GM18858 (cell line): ENCODE measurements around the gene RCAN2.
A peak's percentile ranks its signal among the peaks of the same experiment; 100 is the strongest.

Experiments
- ATAC-seq: cut with Tn5 transposase; IDR thresholded peaks from one replicate; pipeline ENCODE4 v1.9.1; 2021; ENCODE audit not compliant: unreplicated experiment

The RCAN2 gene

GRCh38 chr6:46293641-46294316 is 197.5 kb downstream of the RCAN2 start:
- ATAC-seq, result peak; percentile 90

- no peak for ATAC-seq
Observed at GRCh38 chr6:46291880-46292279, 199.4 kb downstream of the RCAN2 start.

GRCh38 chr6:46291275-46291633 is 200.0 kb downstream of the RCAN2 start:
- ATAC-seq, result no peak

GRCh38 chr6:46290421-46291274 is 200.6 kb downstream of the RCAN2 start:
- ATAC-seq, result no peak

- no peak for ATAC-seq
Observed at GRCh38 chr6:46289898-46290297, 201.4 kb downstream of the RCAN2 start.

GRCh38 chr6:46288835-46289234 is 202.4 kb downstream of the RCAN2 start:
- no peak for ATAC-seq

GRCh38 chr6:46287681-46288080 is 203.6 kb downstream of the RCAN2 start:
- ATAC-seq, result no peak

GRCh38 chr6:46287043-46287442 is 204.2 kb downstream of the RCAN2 start:
- ATAC-seq, result no peak

- no peak for ATAC-seq
Observed at GRCh38 chr6:46284475-46284874, 206.8 kb downstream of the RCAN2 start.

GRCh38 chr6:46281110-46281509 is 210.1 kb downstream of the RCAN2 start:
- no peak for ATAC-seq

GRCh38 chr6:46279874-46280273 is 211.4 kb downstream of the RCAN2 start:
- no peak for ATAC-seq

- no peak for ATAC-seq
Observed at GRCh38 chr6:46276576-46277142, 214.6 kb downstream of the RCAN2 start.

GRCh38 chr6:46274502-46274901 is 216.7 kb downstream of the RCAN2 start:
- ATAC-seq, result no peak

- no peak for ATAC-seq
Observed at GRCh38 chr6:46273911-46274310, 217.3 kb downstream of the RCAN2 start.

GRCh38 chr6:46271728-46272127 is 219.5 kb downstream of the RCAN2 start:
- no peak for ATAC-seq

GRCh38 chr6:46271107-46271506 is 220.1 kb downstream of the RCAN2 start:
- ATAC-seq, result no peak

GRCh38 chr6:46270336-46270735 is 220.9 kb downstream of the RCAN2 start:
- ATAC-seq, result no peak

GRCh38 chr6:46269447-46270229 is 221.6 kb downstream of the RCAN2 start:
- no peak for ATAC-seq

- no peak for ATAC-seq
Observed at GRCh38 chr6:46267515-46267914, 223.7 kb downstream of the RCAN2 start.

- ATAC-seq, result no peak
Observed at GRCh38 chr6:46265373-46265772, 225.9 kb downstream of the RCAN2 start.

- no peak for ATAC-seq
Observed at GRCh38 chr6:46263707-46264086, 227.6 kb downstream of the RCAN2 start.
